PC-9 (cell line): Measurements from ENCODE around the gene BCL2L12. TPM values are rescaled to one million over a fixed set of nuclear protein-coding genes. Genes with fewer than 3 reads are reported as not detected.
A peak's percentile ranks its signal among the peaks of the same experiment; 100 is the strongest.

Experiments used
- BruUV-seq: library from RNA; stranded (reverse); fragments of 400-500 nt; replicated peaks from 2 replicates; lab custom pipeline; 2021; lab: Mats Ljungman, UMichigan
- CTCF ChIA-PET: fragments of 300-600 bp; sonication (Branson Sonifier 250); formaldehyde crosslinking; loops from one replicate; lab custom pipeline; 2022; ENCODE audit warnings: antibody characterized with exemption; lab: Charles Lee
- POLR2A ChIA-PET: fragments of 300-600 bp; sonication (Branson Sonifier 250); formaldehyde crosslinking; loops from one replicate; lab custom pipeline; 2022; ENCODE audit warnings: antibody characterized with exemption; ENCODE audit not compliant: unreplicated experiment; lab: Charles Lee
- DNase-seq, 2 experiments: peaks; one replicate each; pipeline versions ENCODE4 v3.0.0 to v3.0.0-alpha.2; 2015 to 2022; ENCODE audit warnings: mixed read lengths in 1 of 2
- H2AFZ ChIP-seq: fragments of 200-600 bp; sonication (generic); 2 replicates; pipeline ENCODE4 v1.8.1; 2017; ENCODE audit warnings: antibody characterized with exemption
- H3F3A ChIP-seq: fragments of 200-600 bp; sonication (generic); 2 replicates; pipeline ENCODE4 v1.8.1; 2017; ENCODE audit warnings: antibody characterized with exemption, mild to moderate bottlenecking, low read depth; ENCODE audit not compliant: insufficient read depth
- H3K27ac ChIP-seq: fragments of 200-600 bp; sonication (generic); 2 replicates; pipeline ENCODE4 v1.6.1; 2016; ENCODE audit warnings: mixed run types
- H3K27me3 ChIP-seq: fragments of 200-600 bp; sonication (generic); 2 replicates; pipeline ENCODE4 v1.6.1; 2016; ENCODE audit warnings: low read depth, mixed run types; ENCODE audit not compliant: insufficient read depth
- H3K36me3 ChIP-seq: fragments of 200-600 bp; sonication (generic); 2 replicates; pipeline ENCODE4 v1.6.1; 2016; ENCODE audit warnings: low read depth, mixed run types
- H3K4me1 ChIP-seq: fragments of 200-600 bp; sonication (generic); replicated peaks from 2 replicates; pipeline ENCODE4 v1.6.1; 2016; ENCODE audit warnings: mixed run types; ENCODE audit not compliant: insufficient read depth
- H3K4me2 ChIP-seq: fragments of 200-600 bp; sonication (generic); 2 replicates; pipeline ENCODE4 v1.6.1; 2017; ENCODE audit warnings: mixed run types
- H3K4me3 ChIP-seq: fragments of 200-600 bp; sonication (generic); 2 replicates; pipeline ENCODE4 v1.6.1; 2016; ENCODE audit warnings: mixed run types
- H3K79me2 ChIP-seq: fragments of 200-600 bp; sonication (generic); 2 replicates; pipeline ENCODE4 v1.6.1; 2017; ENCODE audit warnings: low read depth, mixed run types
- H3K9me2 ChIP-seq: fragments of 200-600 bp; sonication (generic); 2 replicates; pipeline ENCODE4 v1.8.1; 2017; ENCODE audit warnings: mild to moderate bottlenecking; ENCODE audit not compliant: insufficient read depth
- H3K9me3 ChIP-seq: fragments of 200-600 bp; sonication (generic); 2 replicates; pipeline ENCODE4 v1.8.1; 2016; ENCODE audit warnings: low read depth; ENCODE audit not compliant: insufficient read depth
- H4K20me1 ChIP-seq: fragments of 200-600 bp; sonication (generic); 2 replicates; pipeline ENCODE4 v1.8.1; 2017; ENCODE audit not compliant: insufficient read depth
- CTCF ChIP-seq: fragments of 200-600 bp; sonication (generic); conservative IDR thresholded peaks from 2 replicates; pipeline ENCODE4 v1.6.1; 2017; ENCODE audit warnings: mixed run types, antibody characterized with exemption, mild to moderate bottlenecking, moderate library complexity
- EZH2 ChIP-seq: fragments of 200-600 bp; sonication (generic); IDR thresholded peaks from 2 replicates; pipeline ENCODE4 v1.8.0; 2017; ENCODE audit warnings: antibody characterized with exemption, low read depth
- intact Hi-C: fragments of 100-400 bp; cut with micrococcal nuclease; formaldehyde crosslinking; loops from one replicate; pipeline ENCODE4 v1.10.0; 2022; ENCODE audit not compliant: unreplicated experiment
- total RNA-seq: library from RNA; stranded (reverse); gene quantifications from 2 replicates; pipeline ENCODE4 v1.2.3, GENCODE V29; 2021

BCL2L12 gene
- total RNA-seq, 1 experiment from 2014 or later = 84.8 TPM

- peak overlapping the region; percentile 67 for H3K27ac ChIP-seq
- peak overlapping the region; percentile 90 for H2AFZ ChIP-seq
- peaks cover 21% of the 10 kb centered on the region for H3K4me1 ChIP-seq
- POLR2A ChIA-PET = interaction anchor here (0.5 to 1.9 kb wide), 5 partner anchors 11 to 567 kb away, joined by 3 to 25 read pairs (median 14); partner anchors contain the start of genes AP2A1, RRAS and SCAF1
- H3K36me3 ChIP-seq = peaks cover 14% of the 10 kb centered on the region
- no peaks in the 10 kb centered on the region for H3K9me2 ChIP-seq
- no peak for DNase-seq
- H3K4me3 ChIP-seq = peak overlapping the region; percentile 95
- peaks cover 44% of the 10 kb centered on the region for H3K79me2 ChIP-seq
- no peak for TF ChIP-seq EZH2
- TF ChIP-seq CTCF = no peak
- no TSS peak for BruUV-seq
- intact Hi-C loops = loop anchor here (2.0 kb wide), 1 partner anchor 72 kb away; no protein-coding TSS in a partner anchor
- H3F3A ChIP-seq = peaks cover 48% of the 10 kb centered on the region
- CTCF ChIA-PET = interaction anchor here (0.7 kb wide), 1 partner anchor 24 kb away, joined by 13 read pairs; no protein-coding TSS in a partner anchor
- peak overlapping the region; percentile 99 for H3K4me2 ChIP-seq
- H4K20me1 ChIP-seq = peaks cover 26% of the 10 kb centered on the region
- H3K27me3 ChIP-seq = no peaks in the 10 kb centered on the region
- no peaks in the 10 kb centered on the region for H3K9me3 ChIP-seq
These were observed 740 bp upstream of the BCL2L12 start for GRCh38 chr19:49665036-49665350.

DNA sequence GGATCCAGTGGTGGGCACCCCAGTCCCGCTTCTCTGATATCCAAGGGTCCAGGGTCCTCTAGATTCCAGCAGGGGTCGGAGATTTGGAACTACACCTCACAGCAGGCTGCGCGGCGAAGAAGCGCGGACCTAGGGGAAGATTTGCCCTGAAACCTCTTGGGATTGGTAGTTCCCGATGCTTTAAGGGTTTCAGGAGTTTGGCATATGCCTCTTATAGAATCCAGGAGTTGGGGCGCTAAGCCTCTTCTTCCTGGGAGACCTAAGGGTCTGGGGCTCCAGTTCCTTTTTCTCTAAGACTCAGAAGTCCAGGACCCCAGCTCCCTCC lies 349 bp downstream of the BCL2L12 start:
- H3K4me3 ChIP-seq = peak overlapping the region; percentile 95
- peak overlapping the region; percentile 90 for H2AFZ ChIP-seq
- peaks cover 10% of the 10 kb centered on the region for H3K36me3 ChIP-seq
- H3K9me2 ChIP-seq = no peaks in the 10 kb centered on the region
- H3F3A ChIP-seq = peaks cover 37% of the 10 kb centered on the region
- intact Hi-C loops = no loop called here
- TF ChIP-seq CTCF = no peak
- TF ChIP-seq EZH2 = no peak
- ChIA-PET CTCF (no interaction called here), POLR2A (interaction anchor here (0.5 to 0.6 kb wide), 3 partner anchors 24 to 213 kb away, joined by 3 to 6 read pairs (median 4); partner anchors contain the start of gene SCAF1)
- H3K4me2 ChIP-seq = peak overlapping the region; percentile 99
- H3K27me3 ChIP-seq = no peaks in the 10 kb centered on the region
- no peak for DNase-seq
- H3K79me2 ChIP-seq = peaks cover 44% of the 10 kb centered on the region
- TSS peak; percentile 55 for BruUV-seq
- H4K20me1 ChIP-seq = peaks cover 17% of the 10 kb centered on the region
- no peaks in the 10 kb centered on the region for H3K9me3 ChIP-seq
- no peak overlapping the region for H3K27ac ChIP-seq
- H3K4me1 ChIP-seq = peaks cover 21% of the 10 kb centered on the region

- no peaks in the 10 kb centered on the region for H3K27me3 ChIP-seq
- H3K27ac ChIP-seq = no peak overlapping the region
- peaks cover 11% of the 10 kb centered on the region for H4K20me1 ChIP-seq
- BruUV-seq = no TSS peak
- intact Hi-C loops = no loop called here
- no peaks in the 10 kb centered on the region for H3K9me3 ChIP-seq
- TF ChIP-seq CTCF (no peak), EZH2 (no peak)
- ChIA-PET CTCF (no interaction called here), POLR2A (interaction anchor here (0.5 to 0.6 kb wide), 2 partner anchors 73 to 158 kb away, joined by 3 to 9 read pairs; no protein-coding TSS in a partner anchor)
- H3K79me2 ChIP-seq = peaks cover 42% of the 10 kb centered on the region
- H3F3A ChIP-seq = peaks cover 31% of the 10 kb centered on the region
- H3K4me2 ChIP-seq = peak overlapping the region; percentile 99
- H2AFZ ChIP-seq = no peak overlapping the region
- H3K36me3 ChIP-seq = peaks cover 2% of the 10 kb centered on the region; the same call in 1 of the 2 replicates
- H3K9me2 ChIP-seq = no peaks in the 10 kb centered on the region
- DNase-seq = no peak
- peak overlapping the region; percentile 95; the same call in 1 of the 2 replicates for H3K4me3 ChIP-seq
- peaks cover 21% of the 10 kb centered on the region for H3K4me1 ChIP-seq
These were observed 1.7 kb downstream of the BCL2L12 start for GRCh38 chr19:49667473-49667872.
